HG02943 (cell line): Measurements from ENCODE around the gene HAAO.
"Not testable (repeated sequence)": the region's sequence is repeated elsewhere in the genome, so short reads cannot be mapped to it uniquely, and the experiment has no call there.

Experiments used
- ATAC-seq: cut with Tn5 transposase; IDR thresholded peaks from one replicate; pipeline ENCODE4 v1.9.1; 2021; ENCODE audit warnings: mild to moderate bottlenecking, low read depth, moderate library complexity; ENCODE audit not compliant: unreplicated experiment

The HAAO gene

GRCh38 chr2:42754021-42754775 is 38.2 kb downstream of the HAAO start:
- peak; percentile 56 for ATAC-seq

DNA sequence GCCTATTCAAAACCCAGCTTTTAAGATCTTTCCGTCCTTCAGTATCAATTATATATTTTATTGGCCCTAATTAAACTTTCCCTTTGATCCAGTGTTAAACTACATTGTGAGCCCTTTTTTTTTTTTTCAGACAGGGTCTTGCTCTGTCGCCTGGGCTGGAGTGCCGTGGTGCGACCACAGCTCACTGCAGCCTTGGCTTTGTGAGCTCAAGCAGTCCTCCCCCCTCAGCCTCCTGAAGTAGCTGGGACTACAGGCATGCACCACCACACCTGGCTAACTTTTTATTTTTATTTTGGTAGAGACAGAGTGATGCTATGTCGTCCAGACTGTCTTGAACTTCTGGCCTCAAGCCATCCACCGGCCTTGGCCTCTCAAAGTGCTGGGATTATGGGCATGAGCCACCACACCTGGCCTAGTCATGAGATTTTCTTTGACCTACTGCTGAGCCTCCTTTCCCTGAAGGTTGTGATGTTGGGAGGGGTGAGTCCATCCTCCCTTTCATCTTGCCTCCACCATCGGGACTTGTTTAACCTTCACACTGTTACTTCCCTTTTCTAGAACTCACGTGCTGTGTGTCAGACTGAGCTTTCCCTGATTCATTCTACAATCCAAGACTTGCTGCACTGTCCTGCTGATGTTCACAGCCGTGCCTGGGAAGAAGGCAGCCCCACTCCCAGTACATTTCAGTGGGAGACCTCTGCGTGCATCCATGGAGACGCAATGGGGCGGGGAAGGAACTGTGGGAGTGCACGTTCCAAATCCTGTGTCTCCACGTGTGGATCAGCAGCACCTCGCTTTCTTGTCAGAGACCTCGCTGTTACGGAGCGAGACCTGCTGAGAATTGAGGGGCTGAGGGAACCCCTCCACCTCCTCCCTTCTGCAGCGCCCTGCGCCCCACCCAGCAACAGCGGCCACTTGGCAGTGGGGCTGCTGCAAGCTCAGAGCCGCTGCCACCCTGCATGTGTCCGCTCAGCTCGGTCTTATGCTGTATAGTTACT is 39.3 kb downstream of the HAAO start:
- no peak for ATAC-seq

GRCh38 chr2:42752314-42752713 is 40.1 kb downstream of the HAAO start:
- ATAC-seq, result peak; percentile 46

- no peak for ATAC-seq
Measured at GRCh38 chr2:42748840-42749239, 43.5 kb downstream of the HAAO start.

- no peak for ATAC-seq
Measured at GRCh38 chr2:42747422-42747821, 45.0 kb downstream of the HAAO start.

DNA sequence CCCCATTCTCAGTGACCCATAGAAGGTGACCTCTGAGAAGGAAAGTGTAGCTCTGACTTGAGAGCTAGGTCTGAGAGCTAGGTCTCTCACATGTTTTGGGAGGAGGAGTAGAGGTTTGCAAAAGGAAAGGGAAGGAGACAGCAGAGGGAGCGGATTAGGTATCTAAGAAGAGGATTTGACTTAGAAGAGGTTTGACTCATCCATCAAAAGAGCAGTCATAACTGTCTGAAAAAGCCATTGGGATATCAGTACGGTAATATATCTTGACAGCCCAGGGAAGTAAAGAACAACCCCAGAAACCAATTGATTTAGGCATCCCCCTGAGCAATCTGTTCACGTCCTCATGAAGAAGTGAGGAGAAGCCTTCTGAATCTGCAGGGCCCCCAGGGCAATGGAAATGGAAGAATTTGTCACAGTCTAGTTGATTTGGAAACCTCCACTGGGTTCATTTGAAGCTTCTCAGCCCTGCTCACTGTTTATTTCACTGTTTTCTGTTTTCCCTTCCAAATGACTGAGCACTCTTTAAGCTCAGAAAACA is 47.8 kb downstream of the HAAO start:
- ATAC-seq, result no peak

GRCh38 chr2:42743659-42743990 is 48.8 kb downstream of the HAAO start:
- no peak for ATAC-seq

GRCh38 chr2:42742740-42743658 is 49.4 kb downstream of the HAAO start:
- no peak for ATAC-seq

DNA sequence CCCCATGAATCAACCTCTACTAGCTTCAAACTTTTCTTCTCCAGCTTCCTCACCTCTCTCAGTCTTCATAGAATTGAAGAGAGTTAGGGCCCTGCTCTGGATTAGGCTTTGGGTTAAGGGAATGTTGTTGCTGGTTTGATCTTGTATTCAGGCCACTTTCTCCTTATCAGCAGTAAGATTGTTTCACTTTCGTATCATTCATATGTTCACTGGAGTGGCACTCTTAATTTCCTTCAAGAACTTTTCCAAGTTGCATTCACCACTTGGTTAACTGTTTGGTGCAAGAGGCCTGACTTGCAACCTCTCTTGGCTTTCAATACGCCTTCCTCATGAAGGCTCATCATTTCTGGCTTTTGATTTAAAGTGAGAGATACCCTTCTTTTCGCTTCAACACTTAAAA is 51.2 kb downstream of the HAAO start:
- no peak for ATAC-seq

GRCh38 chr2:42736598-42737322 is 55.6 kb downstream of the HAAO start:
- no peak for ATAC-seq

DNA sequence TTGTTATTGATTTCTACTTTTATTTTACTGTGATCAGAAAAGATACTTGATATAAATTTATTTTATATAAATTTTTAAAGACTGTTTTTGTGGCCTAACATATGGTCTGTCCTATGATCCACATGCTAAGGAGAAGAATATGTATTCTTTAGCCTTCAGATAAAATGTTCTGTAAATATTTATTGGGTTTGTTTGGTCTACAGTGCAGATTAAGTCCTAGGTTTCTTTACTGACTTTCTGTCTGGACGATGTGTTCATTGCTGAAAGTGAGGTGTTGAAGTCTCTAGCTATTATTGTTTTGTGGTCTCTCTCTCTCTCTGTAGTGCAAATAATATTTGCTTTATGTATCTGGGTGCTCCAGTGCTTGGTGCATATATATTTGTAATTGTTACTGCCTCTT is 58.5 kb downstream of the HAAO start:
- no peak for ATAC-seq

DNA sequence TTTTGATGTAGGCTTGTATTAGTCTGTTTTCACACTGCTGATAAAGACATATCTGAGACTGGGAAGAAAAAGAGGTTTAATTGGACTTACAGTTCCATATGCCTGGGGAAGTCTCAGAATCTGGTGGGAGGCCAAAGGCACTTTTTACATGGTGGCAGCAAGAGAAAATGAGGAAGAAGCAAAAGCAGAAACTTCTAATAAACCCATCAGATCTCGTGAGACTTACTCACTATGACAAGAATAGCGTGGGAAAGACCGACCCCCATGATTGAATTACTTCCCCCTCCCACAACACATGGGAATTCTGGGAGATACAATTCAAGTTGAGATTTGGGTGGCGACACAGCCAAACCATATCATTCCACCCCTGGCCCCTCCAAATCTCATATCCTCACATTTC is 61.1 kb downstream of the HAAO start:
- ATAC-seq, result not testable (repeated sequence)

GRCh38 chr2:42726680-42727079 is 65.7 kb downstream of the HAAO start:
- no peak for ATAC-seq

DNA sequence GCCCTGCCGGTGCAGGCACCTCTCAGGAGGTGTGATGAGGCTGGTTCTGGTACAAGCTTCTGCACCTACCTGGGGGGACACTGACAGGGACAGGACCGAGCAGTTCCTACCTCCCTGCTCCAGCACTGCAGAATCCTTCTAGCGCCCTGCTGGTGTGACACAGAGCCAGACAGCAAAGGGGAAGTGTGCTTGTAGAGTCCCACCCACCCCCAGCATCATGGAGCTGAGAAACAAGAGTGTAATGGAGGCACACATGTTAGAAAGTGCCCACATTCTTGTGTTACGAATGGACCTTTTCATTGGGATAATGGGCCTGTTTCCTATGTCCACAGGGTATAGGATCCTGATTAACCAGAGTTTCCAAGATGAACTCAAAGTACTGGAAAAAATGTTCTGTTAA is 66.7 kb downstream of the HAAO start:
- no peak for ATAC-seq

- no peak for ATAC-seq
Measured at GRCh38 chr2:42724886-42725285, 67.5 kb downstream of the HAAO start.

DNA sequence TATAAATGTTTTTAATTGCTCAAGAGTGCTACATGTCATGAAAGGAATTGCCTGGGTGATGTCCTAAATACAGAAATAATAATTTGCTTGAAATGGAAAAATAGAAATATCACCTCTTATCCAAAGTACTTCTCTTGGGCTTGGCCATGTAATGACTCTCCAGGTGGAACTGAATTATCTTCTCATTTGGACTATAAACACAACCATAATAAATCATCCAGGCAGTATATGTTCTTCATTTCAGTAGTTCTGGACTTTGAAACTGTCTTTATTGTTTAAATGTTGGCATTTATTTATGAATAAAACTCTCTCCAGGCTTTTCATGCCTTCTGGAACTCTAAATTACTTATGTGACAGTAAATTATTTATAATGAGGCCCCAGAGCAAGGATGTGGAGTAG is 68.9 kb downstream of the HAAO start:
- ATAC-seq, result no peak

- peak; percentile 81 for ATAC-seq
Measured at GRCh38 chr2:42722320-42723190, 69.8 kb downstream of the HAAO start.

GRCh38 chr2:42721898-42722297 is 70.5 kb downstream of the HAAO start:
- ATAC-seq, result no peak
